Measurements from ENCODE around the gene RBMS1.

- no peak for TF ChIP-seq CTCF (conservative IDR thresholded peaks at IDR 0.05 in 1 of 2, IDR thresholded peaks at IDR 0.05 in 1 of 2; ENCODE audit: extremely low read depth in 1 of 2, insufficient read depth in 1 of 2, low read depth in 1 of 2, low read length in 2 of 2)
- TF ChIP-seq EZH2 (IDR thresholded peaks at IDR 0.05; ENCODE audit: borderline replicate concordance, low read length), result no peak
Measured at GRCh38 chr2:160394153-160394552, 99.5 kb downstream of the RBMS1 start.
